K562 (cell line): ENCODE results near the gene XRCC5. TPM values are rescaled to one million over a fixed set of nuclear protein-coding genes. Genes with fewer than 3 reads are reported as not detected.

Source experiments
- ARID1B ChIP-seq: fragments of 450-650 bp; IDR thresholded peaks from 2 replicates; pipeline ENCODE4 v1.6.1; 2016; ENCODE audit warnings: antibody characterized with exemption, mild to moderate bottlenecking, inconsistent platforms
- CBFA2T3 ChIP-seq: fragments of 450-650 bp; IDR thresholded peaks from 2 replicates; pipeline ENCODE4 v1.6.1; 2017
- POLR3A ChIP-seq: IDR thresholded peaks from 2 replicates; pipeline ENCODE4 v1.6.1; 2011; ENCODE audit warnings: borderline replicate concordance, mild to moderate bottlenecking, moderate library complexity; ENCODE audit not compliant: insufficient read length, insufficient read depth; ENCODE audit errors: extremely low read depth
- TEAD1 ChIP-seq, 2 experiments: fragments of 450-650 bp in 1 of 2; sonication (generic) in 1 of 2; formaldehyde crosslinking; IDR thresholded peaks; 2 replicates each; pipeline versions ENCODE4 v1.4.0 to v1.8.0; 2020 to 2022; ENCODE audit warnings: mild to moderate bottlenecking in 2 of 2, missing genetic modification reagents in 1 of 2
- TEAD4 ChIP-seq, 2 experiments: sonication (generic) in 1 of 2; formaldehyde crosslinking in 1 of 2; IDR thresholded peaks; 2 replicates each; pipeline versions ENCODE4 v1.6.1 to v1.8.0; 2012 to 2022; ENCODE audit warnings: borderline replicate concordance in 1 of 2, inconsistent platforms in 1 of 2, low read length in 1 of 2, mild to moderate bottlenecking in 1 of 2, missing genetic modification reagents in 1 of 2
- TOE1 ChIP-seq, 2 experiments: fragments of 450-650 bp in 1 of 2; sonication (generic) in 1 of 2; formaldehyde crosslinking in 1 of 2; IDR thresholded peaks; 2 replicates each; pipeline versions ENCODE4 v1.7.1 to v1.8.0; 2016 to 2022; ENCODE audit warnings: borderline replicate concordance in 2 of 2, mild to moderate bottlenecking in 2 of 2, antibody characterized with exemption in 1 of 2, inconsistent platforms in 1 of 2, low read depth in 1 of 2, missing genetic modification reagents in 1 of 2, moderate library complexity in 1 of 2
- polyA plus RNA-seq, 8 experiments: library from polyadenylated mRNA; depleted of rRNA in 4 of 8; stranded (reverse) in 5 of 8; unstranded in 3 of 8; fragments of >200 nt; fragmentation: Nextera tagmentation in 2 of 8; fragmentation: Illumina TruSeq in 1 of 8; extraction: Ambion mirVana in 2 of 8; extraction: Trizol in 1 of 8; gene quantifications; 2 replicates each; pipeline versions ENCODE4 v1.2.1 to v1.2.3, GENCODE V29; 2011 to 2014; ENCODE audit warnings: inconsistent platforms in 1 of 8, missing spikeins in 1 of 8
- total RNA-seq, 7 experiments: library from RNA; depleted of rRNA in 6 of 7; stranded (reverse); fragments of >200 nt in 6 of 7; fragmentation: Illumina TruSeq in 2 of 7; extraction: Trizol in 2 of 7; gene quantifications; 2 replicates each; pipeline versions ENCODE4 v1.2.1 to v1.2.3, GENCODE V29; 2011 to 2021; ENCODE audit warnings: low replicate concordance in 1 of 7
- TF ChIP-seq, protein P1 (sequence below): fragments of 150-350 bp; conservative IDR thresholded peaks from 2 replicates; pipeline ENCODE4 v1.6.1; 2014; ENCODE audit warnings: low read length

Gene XRCC5
- total and polyA plus RNA-seq, 9 of the 15 experiments (the other 6 are each of a cell fraction or from before 2014, with no cell fraction given) = 168 to 551 (median 297) TPM

GRCh38 chr2:216181351-216181750 lies 72.2 kb downstream of the XRCC5 start (continued):
- TF ChIP-seq, protein P1, sequence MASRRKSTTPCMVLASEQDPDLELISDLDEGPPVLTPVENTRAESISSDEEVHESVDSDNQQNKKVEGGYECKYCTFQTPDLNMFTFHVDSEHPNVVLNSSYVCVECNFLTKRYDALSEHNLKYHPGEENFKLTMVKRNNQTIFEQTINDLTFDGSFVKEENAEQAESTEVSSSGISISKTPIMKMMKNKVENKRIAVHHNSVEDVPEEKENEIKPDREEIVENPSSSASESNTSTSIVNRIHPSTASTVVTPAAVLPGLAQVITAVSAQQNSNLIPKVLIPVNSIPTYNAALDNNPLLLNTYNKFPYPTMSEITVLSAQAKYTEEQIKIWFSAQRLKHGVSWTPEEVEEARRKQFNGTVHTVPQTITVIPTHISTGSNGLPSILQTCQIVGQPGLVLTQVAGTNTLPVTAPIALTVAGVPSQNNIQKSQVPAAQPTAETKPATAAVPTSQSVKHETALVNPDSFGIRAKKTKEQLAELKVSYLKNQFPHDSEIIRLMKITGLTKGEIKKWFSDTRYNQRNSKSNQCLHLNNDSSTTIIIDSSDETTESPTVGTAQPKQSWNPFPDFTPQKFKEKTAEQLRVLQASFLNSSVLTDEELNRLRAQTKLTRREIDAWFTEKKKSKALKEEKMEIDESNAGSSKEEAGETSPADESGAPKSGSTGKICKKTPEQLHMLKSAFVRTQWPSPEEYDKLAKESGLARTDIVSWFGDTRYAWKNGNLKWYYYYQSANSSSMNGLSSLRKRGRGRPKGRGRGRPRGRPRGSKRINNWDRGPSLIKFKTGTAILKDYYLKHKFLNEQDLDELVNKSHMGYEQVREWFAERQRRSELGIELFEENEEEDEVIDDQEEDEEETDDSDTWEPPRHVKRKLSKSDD = no peak
- peak; percentile 54 for TF ChIP-seq CBFA2T3
- peak; percentile 56 for TF ChIP-seq ARID1B
- no peak for TF ChIP-seq POLR3A
- TF ChIP-seq TEAD4 (IDR thresholded peaks at IDR 0.05; ENCODE audit: low read length) = peak; percentile 33; the same call in 1 of the 2 replicates
- TF ChIP-seq TEAD4 (CRISPR knock-in tag; IDR thresholded peaks at IDR 0.05; ENCODE audit: borderline replicate concordance) = no peak
- TF ChIP-seq TOE1 (IDR thresholded peaks at IDR 0.05; ENCODE audit: borderline replicate concordance) = no peak
- TF ChIP-seq TOE1 (CRISPR knock-in tag; IDR thresholded peaks at IDR 0.05; ENCODE audit: borderline replicate concordance, low read depth) = no peak
- no peak for TF ChIP-seq TEAD1 (CRISPR knock-in tag; IDR thresholded peaks at IDR 0.05)
